ENCODE data around the gene NTN3.

NTN3 gene

GRCh38 chr16:2481676-2482075, 10.6 kb downstream of the NTN3 start:
- H3F3A ChIP-seq (ENCODE audit: insufficient read depth, low read length): no peaks in the 10 kb centered on the region
- no peaks in the 10 kb centered on the region for H4K20me1 ChIP-seq (ENCODE audit: insufficient read depth, low read length)
- no peak overlapping the region for H3K9ac ChIP-seq (ENCODE audit: low read length)
- no peaks in the 10 kb centered on the region for H3K9me3 ChIP-seq (ENCODE audit: low read length)
- H3K36me3 ChIP-seq (ENCODE audit: insufficient read depth, low read length): no peaks in the 10 kb centered on the region
- H3K4me2 ChIP-seq (ENCODE audit: low read length): no peak overlapping the region
- H3K79me2 ChIP-seq (ENCODE audit: insufficient read depth, low read length): no peaks in the 10 kb centered on the region
- no peak overlapping the region for H3K27ac ChIP-seq (ENCODE audit: low read depth, low read length, poor library complexity, severe bottlenecking)
- H3K27me3 ChIP-seq (ENCODE audit: insufficient read depth, low read length): no peaks in the 10 kb centered on the region; the same call in 1 of the 2 replicates
- H3K4me3 ChIP-seq (ENCODE audit: low read depth, low read length, poor library complexity, severe bottlenecking): no peak overlapping the region
- no peaks in the 10 kb centered on the region for H3K9me2 ChIP-seq (ENCODE audit: low read depth, low read length)
- no peak for TF ChIP-seq EZH2 (IDR thresholded peaks at IDR 0.05; ENCODE audit: borderline replicate concordance, low read length)
- no peak for TF ChIP-seq CTCF (IDR thresholded peaks at IDR 0.05; ENCODE audit: low read length)
- peaks cover under 1% of the 10 kb centered on the region for H3K4me1 ChIP-seq (ENCODE audit: insufficient read depth, low read length, severe bottlenecking)
- no peak overlapping the region for H2AFZ ChIP-seq (ENCODE audit: low read length)

GRCh38 chr16:2482249-2482648, 11.2 kb downstream of the NTN3 start:
- H3K36me3 ChIP-seq (ENCODE audit: insufficient read depth, low read length): no peaks in the 10 kb centered on the region
- H3K27ac ChIP-seq (ENCODE audit: low read depth, low read length, poor library complexity, severe bottlenecking): no peak overlapping the region
- H3K9me2 ChIP-seq (ENCODE audit: low read depth, low read length): no peaks in the 10 kb centered on the region
- no peak for TF ChIP-seq CTCF (IDR thresholded peaks at IDR 0.05; ENCODE audit: low read length)
- no peaks in the 10 kb centered on the region; the same call in 1 of the 2 replicates for H3K27me3 ChIP-seq (ENCODE audit: insufficient read depth, low read length)
- no peak overlapping the region for H2AFZ ChIP-seq (ENCODE audit: low read length)
- H3K9me3 ChIP-seq (ENCODE audit: low read length): no peaks in the 10 kb centered on the region
- no peaks in the 10 kb centered on the region for H3K79me2 ChIP-seq (ENCODE audit: insufficient read depth, low read length)
- H3K4me2 ChIP-seq (ENCODE audit: low read length): no peak overlapping the region
- no peaks in the 10 kb centered on the region for H3F3A ChIP-seq (ENCODE audit: insufficient read depth, low read length)
- no peaks in the 10 kb centered on the region for H4K20me1 ChIP-seq (ENCODE audit: insufficient read depth, low read length)
- H3K4me3 ChIP-seq (ENCODE audit: low read depth, low read length, poor library complexity, severe bottlenecking): no peak overlapping the region
- H3K9ac ChIP-seq (ENCODE audit: low read length): no peak overlapping the region
- H3K4me1 ChIP-seq (ENCODE audit: insufficient read depth, low read length, severe bottlenecking): peaks cover 7% of the 10 kb centered on the region

- no peaks in the 10 kb centered on the region for H3K36me3 ChIP-seq (ENCODE audit: insufficient read depth, low read length)
- no peaks in the 10 kb centered on the region for H3K9me2 ChIP-seq (ENCODE audit: low read depth, low read length)
- H3F3A ChIP-seq (ENCODE audit: insufficient read depth, low read length): no peaks in the 10 kb centered on the region
- TF ChIP-seq EZH2 (IDR thresholded peaks at IDR 0.05; ENCODE audit: borderline replicate concordance, low read length) (no peak), CTCF (IDR thresholded peaks at IDR 0.05; ENCODE audit: low read length) (no peak)
- no peaks in the 10 kb centered on the region; the same call in 1 of the 2 replicates for H3K27me3 ChIP-seq (ENCODE audit: insufficient read depth, low read length)
- no peak overlapping the region for H3K4me3 ChIP-seq (ENCODE audit: low read depth, low read length, poor library complexity, severe bottlenecking)
- H3K4me2 ChIP-seq (ENCODE audit: low read length): no peak overlapping the region
- H4K20me1 ChIP-seq (ENCODE audit: insufficient read depth, low read length): no peaks in the 10 kb centered on the region
- H3K27ac ChIP-seq (ENCODE audit: low read depth, low read length, poor library complexity, severe bottlenecking): no peak overlapping the region
- no peak overlapping the region for H3K9ac ChIP-seq (ENCODE audit: low read length)
- no peak overlapping the region for H2AFZ ChIP-seq (ENCODE audit: low read length)
- H3K4me1 ChIP-seq (ENCODE audit: insufficient read depth, low read length, severe bottlenecking): peaks cover 8% of the 10 kb centered on the region
- H3K79me2 ChIP-seq (ENCODE audit: insufficient read depth, low read length): no peaks in the 10 kb centered on the region
- no peaks in the 10 kb centered on the region for H3K9me3 ChIP-seq (ENCODE audit: low read length)
These were observed 11.8 kb downstream of the NTN3 start for GRCh38 chr16:2482708-2483534.

All from OCI-LY1 (cell line).